HCEC 1CT (cell line): ENCODE data around the gene SGIP1.

Experiments used
- DNase-seq: peaks from one replicate; pipeline ENCODE4 v3.0.0-alpha.2; 2017

Gene SGIP1

DNA sequence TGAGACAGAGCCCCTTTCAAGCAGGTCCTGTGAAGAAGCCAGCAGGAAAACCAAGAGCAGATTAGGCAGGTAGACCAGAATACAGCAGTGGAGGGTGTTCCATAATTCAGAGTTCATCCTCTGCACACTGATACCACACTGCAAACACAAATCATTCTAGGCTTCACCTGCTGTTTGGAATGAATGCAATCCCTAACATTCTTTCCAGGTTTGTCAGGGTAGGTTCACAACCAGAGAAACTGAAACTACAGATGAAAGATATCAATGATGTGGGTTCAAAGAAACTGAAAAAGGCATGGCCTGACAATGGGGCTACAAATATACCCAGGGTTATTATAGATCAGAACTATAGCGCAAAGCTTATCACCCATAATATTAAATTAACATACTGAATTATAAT is 8.9 kb upstream of the SGIP1 start:
- DNase-seq: no peak

DNA sequence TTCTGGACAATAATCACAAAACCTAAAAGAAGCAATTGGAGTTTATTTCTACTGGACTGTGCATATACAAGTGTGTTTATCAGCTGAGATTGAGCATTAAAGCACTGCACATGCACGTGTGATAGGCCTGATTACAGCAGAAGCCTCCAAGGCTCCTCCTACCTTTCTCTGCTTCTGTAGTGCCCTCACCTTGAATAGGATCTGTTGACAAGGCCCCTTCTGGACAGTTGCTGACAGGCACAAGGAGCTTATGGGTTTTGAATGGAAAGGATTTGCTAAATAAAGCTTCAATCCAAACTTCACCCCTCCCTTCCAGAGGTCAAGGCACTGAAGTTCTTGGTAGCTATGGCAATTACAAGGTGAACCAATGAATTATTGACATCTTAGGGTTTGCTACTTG is 7.9 kb upstream of the SGIP1 start:
- no peak for DNase-seq

- no peak for DNase-seq
Observed at GRCh38 chr1:66526991-66527390, 7.0 kb upstream of the SGIP1 start.

DNA sequence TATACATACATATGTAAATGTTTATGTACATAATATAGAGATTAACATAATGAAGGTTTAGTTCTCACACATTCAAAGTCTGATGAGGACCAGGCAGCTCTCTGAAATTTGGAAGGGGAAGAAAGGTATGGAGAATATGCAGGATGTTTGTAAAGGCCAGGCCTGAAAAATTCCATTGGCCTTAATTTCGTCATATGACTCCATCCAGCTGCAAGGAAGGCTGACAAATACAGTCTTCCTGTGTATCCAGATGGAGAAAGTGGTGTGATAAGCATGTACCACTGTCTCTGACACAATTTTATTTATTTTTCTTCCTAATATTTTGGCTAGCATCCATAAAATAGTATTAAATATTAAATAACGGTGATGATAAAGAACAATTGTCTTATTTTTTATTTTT is 6.3 kb upstream of the SGIP1 start:
- peak; percentile 93 for DNase-seq

- DNase-seq: no peak
Observed at GRCh38 chr1:66528580-66528979, 5.4 kb upstream of the SGIP1 start.

DNA sequence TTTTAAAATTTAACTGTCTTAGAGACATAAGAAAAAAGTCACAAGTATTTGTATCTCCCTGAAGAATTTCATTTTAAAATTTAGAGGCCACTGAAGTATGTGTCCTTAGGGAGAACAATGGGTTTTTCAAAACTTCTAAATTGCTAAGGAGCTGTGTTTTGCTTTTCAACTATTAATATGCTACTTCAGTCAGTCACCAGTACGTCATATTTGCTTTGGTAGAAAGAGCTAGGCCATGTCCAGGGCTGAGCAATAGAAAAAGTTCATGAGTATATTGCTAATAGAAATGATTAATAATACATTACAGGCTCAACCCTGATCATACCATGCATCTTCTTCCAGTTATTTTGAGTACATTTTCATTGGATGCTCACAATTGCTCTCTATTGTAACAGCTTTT is 1.7 kb upstream of the SGIP1 start:
- peak; percentile 52 for DNase-seq

DNA sequence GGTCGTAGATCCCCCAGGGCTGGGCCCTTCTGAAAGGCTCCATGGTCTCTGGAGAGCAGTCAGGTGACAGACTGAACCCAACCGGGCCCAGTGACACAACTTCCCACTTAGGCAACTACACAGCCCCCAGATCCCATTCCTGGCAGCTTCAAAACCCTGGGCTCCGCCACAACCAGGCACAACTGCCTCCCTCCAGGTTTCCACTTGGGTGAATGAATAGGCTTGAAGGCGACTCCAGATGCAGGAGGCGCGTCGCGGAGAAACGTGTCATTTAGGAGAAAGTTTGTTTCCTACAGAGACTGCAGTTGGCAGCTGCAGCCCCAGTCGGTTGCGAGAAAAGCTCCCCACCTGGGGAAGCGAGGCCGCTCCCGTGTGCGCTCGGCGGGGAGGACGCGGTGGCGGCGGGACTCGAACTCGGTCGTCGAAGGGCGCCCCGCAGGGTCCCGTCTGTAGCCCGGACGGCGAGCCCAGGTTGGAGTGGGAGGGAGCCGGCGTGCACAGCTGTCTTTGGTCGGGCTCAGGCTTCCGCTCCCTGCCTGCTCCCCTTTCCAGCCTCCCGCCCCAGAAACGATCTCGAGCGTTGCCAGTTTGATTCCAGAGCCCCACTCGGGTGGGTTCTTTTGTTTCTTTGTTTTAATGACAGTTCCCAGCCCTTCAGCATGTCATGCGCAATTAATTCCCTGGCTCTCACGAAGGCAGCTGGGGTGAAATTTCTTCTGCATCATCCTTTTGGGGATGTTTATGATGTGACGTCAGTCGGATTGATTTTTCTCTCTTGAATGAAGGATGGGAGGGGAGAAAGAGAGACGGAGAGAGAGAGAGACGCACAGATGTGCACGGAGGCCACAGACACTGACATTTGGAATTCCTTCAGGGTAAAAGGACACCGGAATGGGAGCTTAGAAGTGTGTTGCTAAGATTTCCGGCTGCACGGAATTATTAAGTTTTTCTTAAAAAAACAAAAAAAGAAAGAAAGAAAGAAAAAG is 862 bp upstream of the SGIP1 start:
- DNase-seq: peak; percentile 92

GRCh38 chr1:66535061-66535460 is 1.1 kb downstream of the SGIP1 start:
- no peak for DNase-seq

GRCh38 chr1:66535853-66536252 is 1.9 kb downstream of the SGIP1 start:
- DNase-seq: no peak

DNA sequence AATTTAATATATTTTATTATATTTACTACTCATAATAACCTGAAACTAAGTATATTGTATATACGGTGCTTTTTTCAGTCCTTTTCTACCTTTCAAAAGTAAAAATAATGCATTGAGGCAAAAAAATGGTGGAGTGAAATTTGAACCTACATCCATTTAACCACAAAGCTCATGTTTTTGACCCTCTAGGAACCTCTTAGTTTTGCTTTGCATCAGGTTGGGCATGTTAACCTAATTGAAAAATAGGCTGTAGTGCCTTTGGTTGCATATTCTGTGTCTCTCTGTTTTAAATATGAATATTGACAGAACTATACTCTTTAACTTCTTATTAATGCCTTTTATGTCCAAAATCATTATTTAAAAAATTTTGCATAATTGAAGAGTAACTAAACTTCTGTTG is 3.8 kb downstream of the SGIP1 start:
- peak; percentile 15 for DNase-seq

DNA sequence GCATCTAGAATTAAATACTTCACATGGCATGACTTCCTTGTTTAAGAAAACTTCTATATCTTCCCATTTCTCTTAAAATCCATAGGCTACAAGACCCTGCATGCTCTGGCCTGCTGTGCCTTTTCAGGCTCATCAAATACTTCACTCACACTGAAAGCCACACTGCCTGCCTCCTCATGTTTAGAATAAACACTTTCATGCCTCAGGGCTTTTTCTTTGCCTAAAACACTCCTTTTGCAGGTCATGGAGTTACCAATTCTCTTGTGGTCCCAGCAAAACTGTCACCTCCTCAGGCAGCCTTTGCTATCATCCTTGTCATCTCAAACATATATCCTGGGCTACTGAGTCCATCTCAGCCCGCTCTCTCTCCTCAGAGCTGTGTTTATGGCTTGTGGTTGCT is 5.5 kb downstream of the SGIP1 start:
- no peak for DNase-seq

- peak; percentile 64 for DNase-seq
Observed at GRCh38 chr1:66540434-66541032, 6.6 kb downstream of the SGIP1 start.

- no peak for DNase-seq
Observed at GRCh38 chr1:66542314-66542713, 8.4 kb downstream of the SGIP1 start.

- DNase-seq: peak; percentile 98
Observed at GRCh38 chr1:66542811-66543767, 9.1 kb downstream of the SGIP1 start.

DNA sequence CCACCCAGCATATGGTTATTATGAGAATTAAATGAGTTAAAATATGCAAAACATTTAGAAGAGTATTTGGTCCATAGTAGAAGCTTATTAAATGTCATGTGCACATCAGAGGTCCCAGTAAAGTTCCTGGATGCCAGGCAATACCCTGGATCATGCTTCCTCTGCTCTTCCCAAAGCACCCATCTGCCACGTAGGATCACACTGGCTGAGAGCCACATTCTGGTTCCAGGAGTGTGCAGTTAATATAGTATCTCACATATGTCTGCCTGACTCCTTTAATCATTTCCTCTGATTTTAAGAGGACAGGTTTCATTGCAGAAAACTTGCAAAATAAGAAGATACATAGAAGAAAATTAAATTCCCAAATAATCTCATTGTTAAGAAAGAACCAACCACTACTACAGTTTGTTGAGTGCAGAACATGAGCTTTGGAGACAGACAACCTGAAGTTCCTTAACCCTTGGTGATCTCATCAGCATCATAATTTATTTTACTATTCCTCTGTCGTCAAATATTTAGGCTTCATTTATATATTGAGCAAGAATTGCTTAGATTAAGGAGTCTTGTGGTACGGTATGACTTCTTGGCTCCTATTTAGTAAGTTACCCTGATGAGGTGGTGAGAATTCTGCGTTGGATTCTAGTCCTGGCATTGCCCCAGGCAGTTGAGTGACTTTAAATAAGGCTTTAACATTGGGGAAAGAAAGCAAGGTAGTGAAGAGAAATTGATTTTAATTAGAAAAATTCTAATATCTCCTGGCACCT is 12.3 kb downstream of the SGIP1 start:
- peak; percentile 50 for DNase-seq

GRCh38 chr1:66549017-66549416 is 15.1 kb downstream of the SGIP1 start:
- no peak for DNase-seq

GRCh38 chr1:66550243-66550642 is 16.3 kb downstream of the SGIP1 start:
- DNase-seq: no peak

DNA sequence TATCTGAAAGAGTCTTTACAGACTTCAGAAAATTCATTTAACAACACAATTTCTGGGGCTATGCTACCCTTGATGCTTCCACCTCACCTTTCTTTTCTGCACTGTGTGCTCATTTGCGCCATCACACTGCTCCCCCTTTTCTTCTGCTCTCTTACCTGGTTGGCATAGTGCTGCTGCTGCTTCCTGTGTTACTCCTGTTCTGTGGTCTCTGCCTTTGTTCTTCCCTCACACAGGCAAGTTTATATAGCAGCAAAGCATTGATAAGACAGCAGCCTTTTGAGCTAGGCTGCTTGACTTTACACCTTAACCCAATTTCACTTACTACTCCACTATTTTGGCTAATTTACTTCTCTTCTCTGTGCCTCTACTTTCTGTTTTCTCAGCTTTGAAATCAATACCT is 18.3 kb downstream of the SGIP1 start:
- DNase-seq: no peak

GRCh38 chr1:66552829-66553228 is 18.9 kb downstream of the SGIP1 start:
- DNase-seq: no peak

GRCh38 chr1:66553846-66554245 is 19.9 kb downstream of the SGIP1 start:
- peak; percentile 75 for DNase-seq

GRCh38 chr1:66556161-66556611 is 22.2 kb downstream of the SGIP1 start:
- no peak for DNase-seq

GRCh38 chr1:66557157-66557556 is 23.2 kb downstream of the SGIP1 start:
- DNase-seq: peak; percentile 70
